Prostate gland (tissue), 2 donors: ENCODE measurements around the gene SCUBE1. TPM values are rescaled to one million over a fixed set of nuclear protein-coding genes. Genes with fewer than 3 reads are reported as not detected.

Source experiments
- DNase-seq: peaks from one replicate; pipeline ENCODE4 v3.0.0-alpha.2; 2019; ENCODE audit warnings: low spot score
- H3K27ac ChIP-seq, 2 donors: fragments of 200-600 bp; sonication (generic); 2 replicates each; pipeline ENCODE4 v1.5.1; 2017 to 2019
- H3K27me3 ChIP-seq: fragments of 200-600 bp; sonication (generic); replicated peaks from 2 replicates; pipeline ENCODE4 v1.5.1; 2019; ENCODE audit not compliant: insufficient read depth
- H3K36me3 ChIP-seq, 2 donors: fragments of 200-600 bp; sonication (generic); 1 replicate in 1 of 2; 2 replicates in 1 of 2; pipeline versions ENCODE4 v1.5.1 to v1.8.1; 2017 to 2019
- H3K4me1 ChIP-seq: fragments of 200-600 bp; sonication (generic); replicated peaks from 2 replicates; pipeline ENCODE4 v1.5.1; 2019
- H3K4me3 ChIP-seq, 2 donors: fragments of 200-600 bp; sonication (generic); 2 replicates each; pipeline ENCODE4 v1.5.1; 2017 to 2019
- H3K9me3 ChIP-seq: fragments of 200-600 bp; sonication (generic); 2 replicates; pipeline ENCODE4 v1.5.1; 2017
- POLR2A ChIP-seq: fragments of 450-650 bp; IDR thresholded peaks from one replicate; pipeline ENCODE4 v1.6.1; 2016; ENCODE audit warnings: antibody characterized with exemption, mild to moderate bottlenecking
- POLR2AphosphoS5 ChIP-seq: sonication (generic); formaldehyde crosslinking; IDR thresholded peaks from one replicate; pipeline ENCODE4 v1.6.1; 2017; ENCODE audit warnings: antibody characterized with exemption
- WGBS: methylation state at CpG from one replicate; pipeline ENCODE4 v1.1.5; 2018; 5-methylcytosine and 5-hydroxymethylcytosine counted together
- intact Hi-C: fragments of 100-400 bp; cut with DNase I; formaldehyde crosslinking; loops from one replicate; pipeline ENCODE4 v1.14.2; 2022
- total RNA-seq, 2 donors: library from RNA; depleted of rRNA; stranded (reverse); fragments of >200 nt; gene quantifications; one replicate each; pipeline ENCODE4 v1.1.0, GENCODE V29; 2016
- TF ChIP-seq, protein P1 (sequence below), 4 experiments: fragments of 200-600 bp in 2 of 4; fragments of 450-650 bp in 2 of 4; sonication (generic) in 2 of 4; IDR thresholded peaks; 1 replicate in 3 of 4; 2 replicates in 1 of 4; pipeline ENCODE4 v1.5.1; 2016 to 2019; ENCODE audit warnings: antibody characterized with exemption in 4 of 4, mild to moderate bottlenecking in 2 of 4, moderate library complexity in 2 of 4

The SCUBE1 gene
- total RNA-seq, 2 donors from 2014 or later, result 0.68 to 23.5 TPM

GRCh38 chr22:43173976-43174720, 169.0 kb downstream of the SCUBE1 start:
- WGBS, result 92% methylated on average over 32 of the region's 39 CpGs
- no peak for DNase-seq
- TF ChIP-seq POLR2A (no peak), POLR2AphosphoS5 (no peak)
- TF ChIP-seq, protein P1, sequence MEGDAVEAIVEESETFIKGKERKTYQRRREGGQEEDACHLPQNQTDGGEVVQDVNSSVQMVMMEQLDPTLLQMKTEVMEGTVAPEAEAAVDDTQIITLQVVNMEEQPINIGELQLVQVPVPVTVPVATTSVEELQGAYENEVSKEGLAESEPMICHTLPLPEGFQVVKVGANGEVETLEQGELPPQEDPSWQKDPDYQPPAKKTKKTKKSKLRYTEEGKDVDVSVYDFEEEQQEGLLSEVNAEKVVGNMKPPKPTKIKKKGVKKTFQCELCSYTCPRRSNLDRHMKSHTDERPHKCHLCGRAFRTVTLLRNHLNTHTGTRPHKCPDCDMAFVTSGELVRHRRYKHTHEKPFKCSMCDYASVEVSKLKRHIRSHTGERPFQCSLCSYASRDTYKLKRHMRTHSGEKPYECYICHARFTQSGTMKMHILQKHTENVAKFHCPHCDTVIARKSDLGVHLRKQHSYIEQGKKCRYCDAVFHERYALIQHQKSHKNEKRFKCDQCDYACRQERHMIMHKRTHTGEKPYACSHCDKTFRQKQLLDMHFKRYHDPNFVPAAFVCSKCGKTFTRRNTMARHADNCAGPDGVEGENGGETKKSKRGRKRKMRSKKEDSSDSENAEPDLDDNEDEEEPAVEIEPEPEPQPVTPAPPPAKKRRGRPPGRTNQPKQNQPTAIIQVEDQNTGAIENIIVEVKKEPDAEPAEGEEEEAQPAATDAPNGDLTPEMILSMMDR (IDR thresholded peaks at IDR 0.05), result no peak
- intact Hi-C loops, result no loop called here
- H3K36me3 ChIP-seq, result peaks cover 9 to 14% of the 10 kb centered on the region in 2 donors
- H3K9me3 ChIP-seq, result no peaks in the 10 kb centered on the region
- H3K27ac ChIP-seq, result no peak overlapping the region
- H3K4me1 ChIP-seq, result no peaks in the 10 kb centered on the region
- H3K4me3 ChIP-seq, result no peak overlapping the region
- H3K27me3 ChIP-seq, result no peaks in the 10 kb centered on the region

DNA sequence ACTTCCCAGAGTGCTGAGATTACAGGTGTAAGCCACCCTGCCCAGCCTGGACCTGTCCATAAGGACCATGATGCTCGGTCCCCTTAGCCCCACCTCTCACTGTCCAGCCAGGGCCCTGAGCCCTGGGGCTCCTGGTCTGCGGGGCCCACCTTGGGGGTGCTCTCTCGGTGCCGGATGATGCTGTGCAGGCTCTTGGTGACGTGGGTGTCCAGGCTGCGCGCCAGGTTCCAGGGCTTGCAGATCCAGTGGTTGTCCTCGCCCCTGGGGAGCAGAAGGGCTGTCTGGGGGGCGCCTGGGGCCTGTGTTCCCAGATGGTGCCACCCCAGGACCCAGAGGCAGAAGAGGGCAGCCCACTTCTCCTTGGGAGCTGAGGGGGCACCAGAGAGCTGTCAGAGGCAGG, 169.6 kb downstream of the SCUBE1 start:
- Histone ChIP-seq H3K4me3 (no peak overlapping the region), H3K27me3 (no peaks in the 10 kb centered on the region), H3K36me3 (peaks cover 8 to 9% of the 10 kb centered on the region in 2 donors), H3K27ac (no peak overlapping the region), H3K4me1 (no peaks in the 10 kb centered on the region), H3K9me3 (no peaks in the 10 kb centered on the region)
- TF ChIP-seq, protein P1 (IDR thresholded peaks at IDR 0.05), result no peak
- no peak for TF ChIP-seq POLR2AphosphoS5
- no peak for TF ChIP-seq POLR2A
- no peak for DNase-seq
- 91% methylated on average over 9 of the region's 9 CpGs for WGBS
- intact Hi-C loops, result no loop called here

- no peak for TF ChIP-seq POLR2A
- TF ChIP-seq POLR2AphosphoS5, result no peak
- TF ChIP-seq, protein P1 (IDR thresholded peaks at IDR 0.05), result no peak
- WGBS, result 93% methylated on average over 19 of the region's 19 CpGs
- peaks cover 7 to 9% of the 10 kb centered on the region in 2 donors for H3K36me3 ChIP-seq
These were observed 171.0 kb downstream of the SCUBE1 start for GRCh38 chr22:43172191-43172590.

GRCh38 chr22:43171607-43172006, 171.6 kb downstream of the SCUBE1 start:
- H3K4me1 ChIP-seq, result no peaks in the 10 kb centered on the region
- H3K27ac ChIP-seq, result no peak overlapping the region
- H3K4me3 ChIP-seq, result no peak overlapping the region
- DNase-seq, result no peak
- H3K36me3 ChIP-seq, result peaks cover 7 to 9% of the 10 kb centered on the region in 2 donors
- no peaks in the 10 kb centered on the region for H3K9me3 ChIP-seq
- TF ChIP-seq POLR2A (no peak), POLR2AphosphoS5 (no peak)
- TF ChIP-seq, protein P1 (IDR thresholded peaks at IDR 0.05), result no peak
- WGBS, result 89% methylated on average over 12 of the region's 12 CpGs
- H3K27me3 ChIP-seq, result no peaks in the 10 kb centered on the region
- intact Hi-C loops, result no loop called here

More at GRCh38 chr22:43172191-43172590, 171.0 kb downstream of the SCUBE1 start:
- H3K4me1 ChIP-seq, result no peaks in the 10 kb centered on the region
- H3K9me3 ChIP-seq, result no peaks in the 10 kb centered on the region
- no peak for DNase-seq
- no peak overlapping the region for H3K27ac ChIP-seq
- no peaks in the 10 kb centered on the region for H3K27me3 ChIP-seq
- intact Hi-C loops, result no loop called here
- H3K4me3 ChIP-seq, result no peak overlapping the region

GRCh38 chr22:43171019-43171491, 172.1 kb downstream of the SCUBE1 start:
- no peak for TF ChIP-seq POLR2AphosphoS5
- TF ChIP-seq, protein P1 (IDR thresholded peaks at IDR 0.05), result no peak
- TF ChIP-seq POLR2A, result no peak
- intact Hi-C loops, result no loop called here
- DNase-seq, result no peak
- H3K4me1 ChIP-seq, result no peaks in the 10 kb centered on the region
- H3K27me3 ChIP-seq, result no peaks in the 10 kb centered on the region
- H3K27ac ChIP-seq, result no peak overlapping the region
- H3K36me3 ChIP-seq, result peaks cover 7 to 9% of the 10 kb centered on the region in 2 donors
- WGBS, result 86% methylated on average over 14 of the region's 14 CpGs
- H3K4me3 ChIP-seq, result no peak overlapping the region
- H3K9me3 ChIP-seq, result no peaks in the 10 kb centered on the region
